Measurements from ENCODE around the gene TARM1.
"Not testable (repeated sequence)": the region's sequence is repeated elsewhere in the genome, so short reads cannot be mapped to it uniquely, and the experiment has no call there.

The TARM1 gene

GRCh38 chr19:54099190-54099902 is 18.2 kb upstream of the TARM1 start:
- DNase-seq = no peak

GRCh38 chr19:54096617-54097106 is 15.5 kb upstream of the TARM1 start:
- DNase-seq = peak; percentile 20

GRCh38 chr19:54095859-54096616 is 14.9 kb upstream of the TARM1 start:
- peak; percentile 26 for DNase-seq

GRCh38 chr19:54095136-54095858 is 14.1 kb upstream of the TARM1 start:
- DNase-seq = no peak

- DNase-seq = no peak
Observed at GRCh38 chr19:54094426-54095000, 13.3 kb upstream of the TARM1 start.

GRCh38 chr19:54084410-54084809 is 3.2 kb upstream of the TARM1 start:
- no peak for DNase-seq

GRCh38 chr19:54077334-54077733 is 3.8 kb downstream of the TARM1 start:
- no peak for DNase-seq

- DNase-seq = no peak
Observed at GRCh38 chr19:54074851-54075250, 6.3 kb downstream of the TARM1 start.

- DNase-seq = no peak
Observed at GRCh38 chr19:54073829-54074228, 7.3 kb downstream of the TARM1 start.

- no peak for DNase-seq
Observed at GRCh38 chr19:54069470-54069869, 11.7 kb downstream of the TARM1 start.

GRCh38 chr19:54063350-54064116 is 17.6 kb downstream of the TARM1 start, which contains the start of gene VSTM1:
Gene VSTM1, minus strand, starts transcription at chr19:54063897. Its CDS starts 120 bp downstream, at chr19:54063777.
- DNase-seq = no peak

- no peak for DNase-seq
Observed at GRCh38 chr19:54062643-54063042, 18.5 kb downstream of the TARM1 start.

GRCh38 chr19:54047616-54048015 is 33.5 kb downstream of the TARM1 start:
- no peak for DNase-seq

- DNase-seq = no peak
Observed at GRCh38 chr19:54045771-54046170, 35.4 kb downstream of the TARM1 start.

- DNase-seq = no peak
Observed at GRCh38 chr19:54042989-54043388, 38.2 kb downstream of the TARM1 start.

GRCh38 chr19:54041969-54042606 is 39.1 kb downstream of the TARM1 start:
- no peak for DNase-seq

- DNase-seq = no peak
Observed at GRCh38 chr19:54040003-54040402, 41.2 kb downstream of the TARM1 start.

GRCh38 chr19:54036542-54036941 is 44.6 kb downstream of the TARM1 start:
- not testable (repeated sequence) for DNase-seq

- no peak for DNase-seq
Observed at GRCh38 chr19:54035215-54036178, 45.7 kb downstream of the TARM1 start.

GRCh38 chr19:54030895-54031586 is 50.1 kb downstream of the TARM1 start:
- peak; percentile 6 for DNase-seq

Data from NCI-H748 treated with DMSO at 0.1 percent for 48 hours (cell line).